OCI-LY1 (cell line): ENCODE measurements around the gene ADCY9.
"Not testable (repeated sequence)": the region's sequence is repeated elsewhere in the genome, so short reads cannot be mapped to it uniquely, and the experiment has no call there.

Experiments
- H2AFZ ChIP-seq: fragments of 200-600 bp; sonication (generic), shearing (Covaris generic); 2 replicates; pipeline ENCODE4 v1.6.0; 2014; ENCODE audit warnings: antibody characterized with exemption, mild to moderate bottlenecking, low read length
- H3F3A ChIP-seq: fragments of 200-600 bp; sonication (generic), shearing (Covaris generic); 2 replicates; pipeline ENCODE4 v1.6.0; 2014; ENCODE audit warnings: mild to moderate bottlenecking, antibody characterized with exemption, low read length, moderate library complexity; ENCODE audit not compliant: insufficient read depth
- H3K27ac ChIP-seq: fragments of 200-600 bp; sonication (generic); 2 replicates; pipeline ENCODE4 v1.5.1; 2014; ENCODE audit warnings: low read length, mixed run types, mild to moderate bottlenecking, low read depth; ENCODE audit not compliant: poor library complexity, severe bottlenecking
- H3K27me3 ChIP-seq: fragments of 200-600 bp; sonication (generic); 2 replicates; pipeline ENCODE4 v1.6.0; 2014; ENCODE audit warnings: antibody characterized with exemption, mild to moderate bottlenecking, low read length, moderate library complexity; ENCODE audit not compliant: insufficient read depth
- H3K36me3 ChIP-seq: fragments of 200-600 bp; sonication (generic); 2 replicates; pipeline ENCODE4 v1.6.1; 2014; ENCODE audit warnings: mild to moderate bottlenecking, antibody characterized with exemption, low read length, moderate library complexity, mixed read lengths; ENCODE audit not compliant: insufficient read depth
- H3K4me1 ChIP-seq: fragments of 200-600 bp; sonication (generic); 2 replicates; pipeline ENCODE4 v1.5.1; 2014; ENCODE audit warnings: mild to moderate bottlenecking, low read length, moderate library complexity; ENCODE audit not compliant: insufficient read depth, severe bottlenecking
- H3K4me2 ChIP-seq: fragments of 200-600 bp; sonication (generic), shearing (Covaris generic); 2 replicates; pipeline ENCODE4 v1.6.1; 2014; ENCODE audit warnings: low read length
- H3K4me3 ChIP-seq: fragments of 200-600 bp; sonication (generic); 2 replicates; pipeline ENCODE4 v1.5.1; 2014; ENCODE audit warnings: low read length, low read depth, mild to moderate bottlenecking, mixed read lengths; ENCODE audit not compliant: poor library complexity, severe bottlenecking
- H3K79me2 ChIP-seq: fragments of 200-600 bp; shearing (Covaris generic); 2 replicates; pipeline ENCODE4 v1.6.1; 2016; ENCODE audit warnings: mixed run types, low read length, mixed read lengths; ENCODE audit not compliant: insufficient read depth
- H3K9ac ChIP-seq: fragments of 200-600 bp; sonication (generic), shearing (Covaris generic); 2 replicates; pipeline ENCODE4 v1.6.1; 2014; ENCODE audit warnings: mild to moderate bottlenecking, low read length, mixed read lengths
- H3K9me2 ChIP-seq: fragments of 200-600 bp; sonication (generic), shearing (Covaris generic); 2 replicates; pipeline ENCODE4 v1.6.1; 2014; ENCODE audit warnings: low read depth, mild to moderate bottlenecking, low read length, mixed read lengths
- H3K9me3 ChIP-seq: fragments of 200-600 bp; shearing (Covaris generic); 2 replicates; pipeline ENCODE4 v1.6.1; 2014; ENCODE audit warnings: low read length, mixed read lengths
- H4K20me1 ChIP-seq: fragments of 200-600 bp; sonication (generic), shearing (Covaris generic); 2 replicates; pipeline ENCODE4 v1.6.0; 2016; ENCODE audit warnings: mild to moderate bottlenecking, low read length; ENCODE audit not compliant: insufficient read depth
- EZH2 ChIP-seq: fragments of 200-600 bp; sonication (generic), shearing (Covaris generic); IDR thresholded peaks from 2 replicates; pipeline ENCODE4 v1.8.0; 2017; ENCODE audit warnings: borderline replicate concordance, mixed run types, mild to moderate bottlenecking, antibody characterized with exemption, low read length, moderate library complexity, mixed read lengths
- TF ChIP-seq, protein P1 (sequence below): fragments of 200-600 bp; sonication (generic), shearing (Covaris generic); IDR thresholded peaks from 2 replicates; pipeline ENCODE4 v1.5.1; 2017; ENCODE audit warnings: mild to moderate bottlenecking, antibody characterized with exemption, low read length, moderate library complexity, mixed read lengths

The ADCY9 gene

DNA sequence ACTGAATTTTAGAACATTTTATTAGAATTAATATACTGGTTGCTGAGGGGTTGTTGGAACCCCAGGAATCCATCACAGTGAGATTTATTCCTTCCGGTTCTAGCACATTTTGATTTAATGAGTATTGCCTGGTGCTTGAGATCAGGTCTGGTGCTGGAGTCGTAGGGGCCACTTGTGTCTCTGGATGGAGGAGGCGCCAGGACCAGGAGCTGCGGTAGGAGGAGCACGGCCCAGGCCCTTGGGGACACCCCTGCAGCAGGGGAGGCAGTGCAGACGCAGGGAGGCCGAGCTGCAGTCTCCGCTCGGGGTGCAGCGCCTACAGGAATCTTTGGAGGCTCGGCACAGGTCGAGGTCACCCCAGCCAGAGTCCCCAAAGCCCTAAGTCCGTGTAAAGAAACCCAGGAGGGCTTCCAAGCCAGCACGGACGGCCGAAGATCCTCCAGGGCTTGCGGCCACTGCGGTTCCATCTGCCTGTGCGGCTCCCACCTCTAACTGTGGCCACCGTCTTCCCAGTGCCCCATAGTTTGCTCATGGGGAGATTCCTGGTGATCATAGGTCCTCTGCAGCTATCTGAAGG is 169.6 kb downstream of the ADCY9 start:
- Histone ChIP-seq H3K79me2 (no peaks in the 10 kb centered on the region), H3K27me3 (peaks cover 13% of the 10 kb centered on the region; the same call in 1 of the 2 replicates), H3K36me3 (no peaks in the 10 kb centered on the region), H3K9ac (no peak overlapping the region), H4K20me1 (no peaks in the 10 kb centered on the region), H3K4me2 (no peak overlapping the region), H3K9me2 (no peaks in the 10 kb centered on the region), H2AFZ (no peak overlapping the region), H3K4me1 (no peaks in the 10 kb centered on the region), H3K4me3 (no peak overlapping the region), H3F3A (no peaks in the 10 kb centered on the region), H3K9me3 (no peaks in the 10 kb centered on the region), H3K27ac (no peak overlapping the region)
- TF ChIP-seq EZH2 = no peak
- TF ChIP-seq, protein P1, sequence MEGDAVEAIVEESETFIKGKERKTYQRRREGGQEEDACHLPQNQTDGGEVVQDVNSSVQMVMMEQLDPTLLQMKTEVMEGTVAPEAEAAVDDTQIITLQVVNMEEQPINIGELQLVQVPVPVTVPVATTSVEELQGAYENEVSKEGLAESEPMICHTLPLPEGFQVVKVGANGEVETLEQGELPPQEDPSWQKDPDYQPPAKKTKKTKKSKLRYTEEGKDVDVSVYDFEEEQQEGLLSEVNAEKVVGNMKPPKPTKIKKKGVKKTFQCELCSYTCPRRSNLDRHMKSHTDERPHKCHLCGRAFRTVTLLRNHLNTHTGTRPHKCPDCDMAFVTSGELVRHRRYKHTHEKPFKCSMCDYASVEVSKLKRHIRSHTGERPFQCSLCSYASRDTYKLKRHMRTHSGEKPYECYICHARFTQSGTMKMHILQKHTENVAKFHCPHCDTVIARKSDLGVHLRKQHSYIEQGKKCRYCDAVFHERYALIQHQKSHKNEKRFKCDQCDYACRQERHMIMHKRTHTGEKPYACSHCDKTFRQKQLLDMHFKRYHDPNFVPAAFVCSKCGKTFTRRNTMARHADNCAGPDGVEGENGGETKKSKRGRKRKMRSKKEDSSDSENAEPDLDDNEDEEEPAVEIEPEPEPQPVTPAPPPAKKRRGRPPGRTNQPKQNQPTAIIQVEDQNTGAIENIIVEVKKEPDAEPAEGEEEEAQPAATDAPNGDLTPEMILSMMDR = no peak

GRCh38 chr16:3945751-3946603 is 170.3 kb downstream of the ADCY9 start:
- no peaks in the 10 kb centered on the region for H3K79me2 ChIP-seq
- no peak overlapping the region for H3K4me2 ChIP-seq
- no peak overlapping the region for H3K27ac ChIP-seq
- no peaks in the 10 kb centered on the region for H3K9me3 ChIP-seq
- no peak overlapping the region for H3K9ac ChIP-seq
- H2AFZ ChIP-seq = no peak overlapping the region
- no peak for TF ChIP-seq EZH2
- TF ChIP-seq, protein P1 = no peak
- H3K4me3 ChIP-seq = no peak overlapping the region
- H3F3A ChIP-seq = no peaks in the 10 kb centered on the region
- H3K9me2 ChIP-seq = no peaks in the 10 kb centered on the region
- H4K20me1 ChIP-seq = no peaks in the 10 kb centered on the region
- H3K27me3 ChIP-seq = peaks cover 13% of the 10 kb centered on the region; the same call in 1 of the 2 replicates
- no peaks in the 10 kb centered on the region for H3K4me1 ChIP-seq
- no peaks in the 10 kb centered on the region for H3K36me3 ChIP-seq

- not testable (repeated sequence) for H3K27ac ChIP-seq, H3K9ac ChIP-seq, H3F3A ChIP-seq, H3K9me2 ChIP-seq, H3K79me2 ChIP-seq, H3K4me3 ChIP-seq, H4K20me1 ChIP-seq, H3K36me3 ChIP-seq, H3K27me3 ChIP-seq, H3K4me2 ChIP-seq, H3K9me3 ChIP-seq, H3K4me1 ChIP-seq, H2AFZ ChIP-seq
Measured at GRCh38 chr16:3944457-3944856, 171.8 kb downstream of the ADCY9 start.

GRCh38 chr16:3942146-3942545 is 174.1 kb downstream of the ADCY9 start:
- H3K4me1 ChIP-seq, H3F3A ChIP-seq, H3K27me3 ChIP-seq, H4K20me1 ChIP-seq, H3K36me3 ChIP-seq, H3K9ac ChIP-seq, H2AFZ ChIP-seq, H3K9me3 ChIP-seq, H3K4me3 ChIP-seq, H3K4me2 ChIP-seq, H3K79me2 ChIP-seq, H3K9me2 ChIP-seq, H3K27ac ChIP-seq: not testable (repeated sequence)
